Activated CD4-positive, alpha-beta memory T cell treated with anti-CD3 and anti-CD28 coated beads for 36 hours (primary cell): ENCODE data around the gene JUND. TPM values are rescaled to one million over a fixed set of nuclear protein-coding genes. Genes with fewer than 3 reads are reported as not detected.
"Not testable (repeated sequence)": the region's sequence is repeated elsewhere in the genome, so short reads cannot be mapped to it uniquely, and the experiment has no call there.

ENCODE experiments used
- CTCF ChIA-PET: fragments of 350-600 bp; sonication (Branson Sonifier 250); formaldehyde crosslinking; loops from one replicate; lab custom pipeline; 2021; ENCODE audit warnings: antibody characterized with exemption, inconsistent platforms; lab: Charles Lee
- POLR2A ChIA-PET: fragments of 350-600 bp; sonication (Branson Sonifier 250); formaldehyde crosslinking; loops from one replicate; lab custom pipeline; 2021; ENCODE audit warnings: antibody characterized with exemption; lab: Charles Lee
- DNase-seq: peaks from one replicate; pipeline ENCODE4 v3.0.0-alpha.2; 2020
- H3K27ac Mint-ChIP-seq: one replicate; pipeline ENCODE4 v1.8.0; 2021; ENCODE audit warnings: mixed read lengths
- H3K27me3 Mint-ChIP-seq: one replicate; pipeline ENCODE4 v1.8.0; 2021; ENCODE audit warnings: mixed read lengths
- H3K36me3 Mint-ChIP-seq: one replicate; pipeline ENCODE4 v1.8.0; 2021; ENCODE audit warnings: mixed read lengths
- H3K4me1 Mint-ChIP-seq: one replicate; pipeline ENCODE4 v1.8.0; 2021; ENCODE audit warnings: low read depth, mixed read lengths
- H3K4me3 Mint-ChIP-seq: one replicate; pipeline ENCODE4 v1.8.0; 2021; ENCODE audit warnings: mild to moderate bottlenecking, mixed read lengths
- H3K9me3 Mint-ChIP-seq: one replicate; pipeline ENCODE4 v1.8.0; 2021; ENCODE audit warnings: mixed read lengths
- intact Hi-C: fragments of 100-400 bp; cut with micrococcal nuclease; formaldehyde crosslinking; loops from one replicate; pipeline ENCODE4 v1.15.1; 2023
- total RNA-seq, 2 experiments: library from RNA; stranded (reverse); gene quantifications; one replicate each; pipeline ENCODE4 v1.2.3, GENCODE V29; 2021

JUND gene
- total RNA-seq: 100 to 1,000 TPM; 232 to 236 TPM

DNA sequence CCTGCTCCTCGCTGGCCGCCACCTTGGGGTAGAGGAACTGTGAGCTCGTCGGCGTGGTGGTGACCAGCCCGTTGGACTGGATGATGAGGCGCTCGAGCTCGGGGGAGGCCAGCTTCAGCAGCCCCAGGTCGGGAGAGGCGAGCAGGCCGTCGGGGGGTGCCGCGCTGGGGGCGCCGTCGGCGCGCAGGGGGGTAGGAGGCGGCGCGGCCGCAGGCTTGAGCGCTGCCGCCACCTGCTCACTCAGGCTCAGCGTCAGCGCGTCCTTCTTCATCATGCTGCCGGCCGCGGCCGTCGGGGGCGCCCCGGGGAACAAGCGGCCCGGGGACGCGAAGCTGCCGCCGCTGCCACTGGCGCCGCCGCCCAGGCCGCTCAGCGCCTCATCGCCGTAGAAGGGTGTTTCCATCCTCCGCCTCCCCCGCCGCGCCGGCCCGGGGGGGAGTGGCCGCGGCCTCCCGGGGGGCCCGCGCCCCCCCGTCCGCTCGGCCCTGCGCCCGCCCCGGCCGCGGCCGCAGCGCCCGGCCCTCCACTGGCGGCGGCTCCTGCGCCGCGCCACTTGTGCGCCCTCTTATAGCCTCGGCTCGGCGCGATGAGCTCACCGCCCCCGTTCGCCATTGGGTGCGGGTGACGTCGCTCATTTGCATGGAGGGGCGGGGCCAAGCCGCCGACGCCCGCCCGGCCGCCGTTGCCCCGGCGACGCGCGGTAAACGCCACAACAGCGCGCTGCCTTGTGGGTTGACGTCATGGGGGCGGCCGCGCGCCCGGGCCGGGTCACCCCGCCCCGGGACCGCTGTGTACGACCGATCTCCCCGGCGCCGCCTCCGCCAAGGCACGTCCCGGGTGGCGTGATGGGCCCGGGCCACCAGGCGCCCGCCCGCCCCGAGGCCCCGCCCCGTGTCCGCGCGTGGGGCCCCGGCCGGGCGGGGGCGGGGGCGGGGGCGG lies at the start of gene JUND:
Gene JUND (minus strand): TSS at position 541 of the 939 bp plus-strand sequence. CDS start 138 bp downstream, at position 403.
- ChIA-PET CTCF (interaction anchor here (0.6 to 11.5 kb wide), 12 partner anchors 10 to 138 kb away, joined by 3 to 343 read pairs (median 14); partner anchors contain the start of genes LSM4, RAB3A and SSBP4), POLR2A (interaction anchor here (0.7 to 8.0 kb wide), 24 partner anchors 10 to 270 kb away, joined by 3 to 416 read pairs (median 6); partner anchors contain the start of genes LSM4, MAST3, MPV17L2 and PGPEP1)
- intact Hi-C loops: loop anchor here (1.0 kb wide), 1 partner anchor 9 kb away; no protein-coding TSS in a partner anchor
- Mint-ChIP-seq H3K4me3 (peak within 1 kb of the TSS; percentile 87), H3K27ac (peak within 1 kb of the TSS; percentile 96), H3K27me3 (no peaks in the 10 kb centered on the region), H3K4me1 (peaks cover 49% of the 10 kb centered on the region), H3K36me3 (peaks cover 31% of the 10 kb centered on the region), H3K9me3 (no peaks in the 10 kb centered on the region)
- DNase-seq: peak; percentile 98

DNA sequence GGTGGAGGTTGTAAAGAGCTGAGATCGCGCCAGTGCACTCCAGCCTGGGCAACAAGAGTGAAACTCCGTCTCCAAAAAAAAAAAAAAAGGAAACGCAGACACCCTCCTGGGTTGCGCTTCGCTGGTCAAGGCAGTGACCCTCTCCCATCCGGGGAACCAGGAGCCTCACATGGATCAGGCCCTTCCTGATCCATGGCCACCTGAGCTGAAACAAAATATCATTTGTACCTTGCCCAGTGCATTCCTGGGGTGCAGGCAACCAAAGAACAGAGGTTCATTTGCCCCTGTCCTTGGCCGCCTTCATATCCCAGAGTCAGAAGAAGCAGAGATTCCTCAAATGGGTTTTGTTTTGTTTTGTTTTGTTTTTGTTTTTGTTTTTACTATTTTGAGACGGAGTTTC lies 49.4 kb upstream of the JUND start:
- CTCF ChIA-PET: interaction anchor here (0.7 to 8.8 kb wide), 3 partner anchors 54 to 334 kb away, joined by 3 to 321 read pairs (median 24); partner anchors contain the start of genes IQCN and JUND
- POLR2A ChIA-PET: interaction anchor here (3.7 kb wide), 1 partner anchor 51 kb away, joined by 41 read pairs; the partner anchor contains the start of gene JUND
- no peak overlapping the region for H3K4me3 Mint-ChIP-seq
- no peaks in the 10 kb centered on the region for H3K9me3 Mint-ChIP-seq
- intact Hi-C loops: no loop called here
- peaks cover 11% of the 10 kb centered on the region for H3K4me1 Mint-ChIP-seq
- DNase-seq: no peak
- no peaks in the 10 kb centered on the region for H3K36me3 Mint-ChIP-seq
- no peak overlapping the region for H3K27ac Mint-ChIP-seq
- H3K27me3 Mint-ChIP-seq: no peaks in the 10 kb centered on the region

- POLR2A ChIA-PET: interaction anchor here (0.9 to 3.7 kb wide), 4 partner anchors 24 to 56 kb away, joined by 3 to 41 read pairs (median 6); partner anchors contain the start of gene JUND
- H3K4me1 Mint-ChIP-seq: peaks cover 11% of the 10 kb centered on the region
- CTCF ChIA-PET: interaction anchor here (0.6 to 8.8 kb wide), 32 partner anchors 7 to 155 kb away, joined by 3 to 321 read pairs (median 5); partner anchors contain the start of genes IFI30, IQCN, JUND and RAB3A
- intact Hi-C loops: no loop called here
- no peaks in the 10 kb centered on the region for H3K36me3 Mint-ChIP-seq
- no peaks in the 10 kb centered on the region for H3K9me3 Mint-ChIP-seq
- peak overlapping the region; percentile 35 for H3K4me3 Mint-ChIP-seq
- DNase-seq: no peak
- H3K27me3 Mint-ChIP-seq: no peaks in the 10 kb centered on the region
- no peak overlapping the region for H3K27ac Mint-ChIP-seq
Observed at GRCh38 chr19:18329035-18329376, 47.6 kb upstream of the JUND start.

GRCh38 chr19:18328340-18329034 lies 47.1 kb upstream of the JUND start:
- ChIA-PET CTCF (interaction anchor here (0.6 to 8.8 kb wide), 34 partner anchors 8 to 154 kb away, joined by 3 to 321 read pairs (median 5); partner anchors contain the start of genes IFI30, IQCN, JUND and RAB3A), POLR2A (interaction anchor here (0.9 to 3.7 kb wide), 4 partner anchors 24 to 56 kb away, joined by 3 to 41 read pairs (median 6); partner anchors contain the start of gene JUND)
- peak overlapping the region; percentile 56 for H3K27ac Mint-ChIP-seq
- peak overlapping the region; percentile 68 for H3K4me3 Mint-ChIP-seq
- H3K4me1 Mint-ChIP-seq: peaks cover 17% of the 10 kb centered on the region
- H3K9me3 Mint-ChIP-seq: no peaks in the 10 kb centered on the region
- no peaks in the 10 kb centered on the region for H3K27me3 Mint-ChIP-seq
- H3K36me3 Mint-ChIP-seq: no peaks in the 10 kb centered on the region
- DNase-seq: peak; percentile 94
- intact Hi-C loops: loop anchor here (1.0 kb wide), 3 partner anchors 49 to 82 kb away; no protein-coding TSS in a partner anchor

- peaks cover 8% of the 10 kb centered on the region for H3K36me3 Mint-ChIP-seq
- intact Hi-C loops: no loop called here
- H3K9me3 Mint-ChIP-seq: no peaks in the 10 kb centered on the region
- CTCF ChIA-PET: interaction anchor here (0.8 to 8.8 kb wide), 7 partner anchors 10 to 119 kb away, joined by 3 to 321 read pairs (median 3); partner anchors contain the start of genes IQCN, JUND and SSBP4
- no peaks in the 10 kb centered on the region for H3K27me3 Mint-ChIP-seq
- DNase-seq: no peak
- H3K4me1 Mint-ChIP-seq: peaks cover 23% of the 10 kb centered on the region
- no peak overlapping the region for H3K4me3 Mint-ChIP-seq
- H3K27ac Mint-ChIP-seq: no peak overlapping the region
- POLR2A ChIA-PET: interaction anchor here (0.7 to 1.0 kb wide), 2 partner anchors 45 to 48 kb away, joined by 3 read pairs; partner anchors contain the start of gene JUND
Observed at GRCh38 chr19:18326772-18327171, 45.4 kb upstream of the JUND start.

DNA sequence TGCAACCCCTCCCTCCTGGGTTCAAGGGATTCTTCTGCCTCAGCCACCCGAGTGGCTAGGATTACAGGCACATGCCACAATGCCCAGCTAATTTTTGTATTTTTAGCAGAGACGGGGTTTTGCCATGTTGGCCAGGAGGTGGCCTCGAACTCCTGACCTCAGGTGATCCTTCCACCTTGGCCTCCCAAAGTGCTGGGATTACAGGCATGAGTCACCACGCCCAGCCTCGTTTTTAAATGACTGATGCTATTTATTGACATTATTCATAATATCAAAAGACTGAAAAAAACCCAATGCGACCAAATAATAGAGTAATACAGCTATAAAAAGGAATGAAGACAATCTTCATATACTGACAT lies 42.9 kb upstream of the JUND start:
- Mint-ChIP-seq H3K27ac (peak overlapping the region; percentile 95), H3K4me1 (peaks cover 46% of the 10 kb centered on the region), H3K36me3 (peaks cover 30% of the 10 kb centered on the region)
- POLR2A ChIA-PET, DNase-seq, H3K9me3 Mint-ChIP-seq, intact Hi-C loops, H3K27me3 Mint-ChIP-seq, H3K4me3 Mint-ChIP-seq: not testable (repeated sequence)
- CTCF ChIA-PET: interaction anchor here (8.8 kb wide), 1 partner anchor 47 kb away, joined by 321 read pairs; the partner anchor contains the start of genes IQCN and JUND

- Mint-ChIP-seq H3K4me1 (peaks cover 48% of the 10 kb centered on the region), H3K27ac (peak within 1 kb of the TSS; percentile 95), H3K4me3 (peak within 1 kb of the TSS; percentile 83), H3K36me3 (peaks cover 33% of the 10 kb centered on the region), H3K27me3 (no peaks in the 10 kb centered on the region), H3K9me3 (no peaks in the 10 kb centered on the region)
- DNase-seq: peak; percentile 100
- CTCF ChIA-PET: interaction anchor here (0.9 to 9.1 kb wide), 16 partner anchors 12 to 155 kb away, joined by 3 to 343 read pairs (median 6); partner anchors contain the start of genes IQCN, JUND and RAB3A
- POLR2A ChIA-PET: interaction anchor here (1.0 to 8.8 kb wide), 12 partner anchors 11 to 171 kb away, joined by 3 to 257 read pairs (median 6); partner anchors contain the start of genes JUND, PIK3R2 and RAB3A
- intact Hi-C loops: loop anchor here (1.0 kb wide), 3 partner anchors 19 to 131 kb away; no protein-coding TSS in a partner anchor
Observed at GRCh38 chr19:18322759-18323460, 41.5 kb upstream of the JUND start, which contains the start of gene LSM4. TSS of gene LSM4 (minus strand) at chr19:18323076. CDS start at chr19:18323020, 56 bp downstream.

- ChIA-PET POLR2A (interaction anchor here (0.5 to 8.8 kb wide), 13 partner anchors 10 to 388 kb away, joined by 3 to 257 read pairs (median 6); partner anchors contain the start of genes JUND, PIK3R2 and RAB3A), CTCF (interaction anchor here (0.7 to 9.1 kb wide), 17 partner anchors 12 to 155 kb away, joined by 3 to 343 read pairs (median 6); partner anchors contain the start of genes IQCN, JUND and RAB3A)
- H3K4me1 Mint-ChIP-seq: peaks cover 53% of the 10 kb centered on the region
- intact Hi-C loops: no loop called here
- DNase-seq: peak; percentile 67
- peaks cover 33% of the 10 kb centered on the region for H3K36me3 Mint-ChIP-seq
- H3K9me3 Mint-ChIP-seq: no peaks in the 10 kb centered on the region
- H3K27ac Mint-ChIP-seq: peak overlapping the region; percentile 95
- no peaks in the 10 kb centered on the region for H3K27me3 Mint-ChIP-seq
- peak overlapping the region; percentile 83 for H3K4me3 Mint-ChIP-seq
Observed at GRCh38 chr19:18322318-18322758, 40.9 kb upstream of the JUND start.

DNA sequence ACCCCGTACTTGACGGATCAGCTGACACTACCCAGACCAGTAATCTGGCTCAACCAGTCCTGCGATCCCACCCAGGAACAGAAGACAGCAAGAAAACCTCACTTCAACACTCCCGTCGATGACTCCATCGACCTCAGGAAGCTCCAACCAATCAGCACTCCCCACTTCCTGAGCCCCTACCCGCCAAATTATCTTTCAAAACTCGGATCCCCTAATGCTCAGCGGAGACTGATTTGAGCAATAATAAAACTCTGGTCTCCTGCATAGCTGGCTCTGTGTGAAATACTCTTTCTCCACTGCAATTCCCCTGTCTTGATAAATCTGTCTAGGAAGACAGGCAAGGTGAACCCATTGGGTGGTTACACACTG lies 40.3 kb upstream of the JUND start:
- Mint-ChIP-seq H3K27ac (peak overlapping the region; percentile 95), H3K4me3 (peak overlapping the region; percentile 83), H3K27me3 (no peaks in the 10 kb centered on the region), H3K36me3 (peaks cover 33% of the 10 kb centered on the region), H3K4me1 (peaks cover 53% of the 10 kb centered on the region), H3K9me3 (no peaks in the 10 kb centered on the region)
- ChIA-PET POLR2A (interaction anchor here (0.5 to 8.8 kb wide), 11 partner anchors 11 to 387 kb away, joined by 3 to 257 read pairs (median 7); partner anchors contain the start of genes JUND, PIK3R2 and RAB3A), CTCF (interaction anchor here (0.7 to 9.1 kb wide), 17 partner anchors 11 to 154 kb away, joined by 3 to 343 read pairs (median 6); partner anchors contain the start of genes IQCN, JUND, MPV17L2 and RAB3A)
- intact Hi-C loops: no loop called here
- peak; percentile 61 for DNase-seq
